GM12891 (cell line): ENCODE measurements around the gene MACC1.
"Not testable (repeated sequence)": the region's sequence is repeated elsewhere in the genome, so short reads cannot be mapped to it uniquely, and the experiment has no call there.

Experiments
- DNase-seq: peaks from one replicate; pipeline ENCODE4 v3.0.0; 2011; ENCODE audit warnings: low spot score; ENCODE audit not compliant: insufficient read length
- FAIRE-seq: peaks from 2 replicates; lab custom pipeline; 2011; peaks lifted over from hg19 to GRCh38; lab: Jason Lieb, UNC
- PAX5 ChIP-seq: IDR thresholded peaks from 2 replicates; pipeline ENCODE4 v1.6.1; 2011; ENCODE audit warnings: low read length, moderate library complexity, mild to moderate bottlenecking; ENCODE audit not compliant: insufficient read depth, severe bottlenecking
- POLR2A ChIP-seq: IDR thresholded peaks from 2 replicates; pipeline ENCODE4 v1.6.1; 2011; ENCODE audit warnings: low read depth, low read length, control low read depth
- POLR2AphosphoS5 ChIP-seq: IDR thresholded peaks from 2 replicates; pipeline ENCODE4 v1.6.1; 2011; ENCODE audit warnings: low read depth, low read length, control low read depth
- POU2F2 ChIP-seq: IDR thresholded peaks from 2 replicates; pipeline ENCODE4 v1.6.1; 2011; ENCODE audit warnings: low read depth, mild to moderate bottlenecking, control low read depth, low read length, moderate library complexity
- SPI1 ChIP-seq: IDR thresholded peaks from 2 replicates; pipeline ENCODE4 v1.6.1; 2011; ENCODE audit warnings: low read depth, low read length, control low read depth
- TAF1 ChIP-seq: IDR thresholded peaks from 2 replicates; pipeline ENCODE4 v1.6.1; 2011; ENCODE audit warnings: low read depth, low read length, control low read depth

The MACC1 gene

DNA sequence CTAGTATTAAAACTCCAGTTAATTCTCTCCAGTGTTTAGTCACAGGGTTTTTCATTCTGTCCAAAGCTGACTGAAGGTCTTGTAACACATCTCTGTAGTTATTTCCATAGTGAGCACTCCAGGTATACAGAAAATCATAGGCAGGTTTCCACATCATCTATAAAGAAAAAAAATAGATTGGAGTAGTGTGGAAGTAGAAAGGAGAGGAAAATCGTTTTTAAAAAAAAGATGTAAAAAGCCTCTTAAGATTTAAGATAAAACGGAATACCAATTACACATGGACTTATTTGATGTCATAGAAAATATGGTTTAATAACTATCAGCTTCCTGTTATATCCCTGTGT is 76.2 kb downstream of the MACC1 start:
- TF ChIP-seq POLR2A = no peak
- TF ChIP-seq TAF1 = no peak
- no peak for TF ChIP-seq SPI1
- no peak for TF ChIP-seq POU2F2
- TF ChIP-seq PAX5 = no peak
- TF ChIP-seq POLR2AphosphoS5 = no peak
- no peak for FAIRE-seq
- no peak for DNase-seq

DNA sequence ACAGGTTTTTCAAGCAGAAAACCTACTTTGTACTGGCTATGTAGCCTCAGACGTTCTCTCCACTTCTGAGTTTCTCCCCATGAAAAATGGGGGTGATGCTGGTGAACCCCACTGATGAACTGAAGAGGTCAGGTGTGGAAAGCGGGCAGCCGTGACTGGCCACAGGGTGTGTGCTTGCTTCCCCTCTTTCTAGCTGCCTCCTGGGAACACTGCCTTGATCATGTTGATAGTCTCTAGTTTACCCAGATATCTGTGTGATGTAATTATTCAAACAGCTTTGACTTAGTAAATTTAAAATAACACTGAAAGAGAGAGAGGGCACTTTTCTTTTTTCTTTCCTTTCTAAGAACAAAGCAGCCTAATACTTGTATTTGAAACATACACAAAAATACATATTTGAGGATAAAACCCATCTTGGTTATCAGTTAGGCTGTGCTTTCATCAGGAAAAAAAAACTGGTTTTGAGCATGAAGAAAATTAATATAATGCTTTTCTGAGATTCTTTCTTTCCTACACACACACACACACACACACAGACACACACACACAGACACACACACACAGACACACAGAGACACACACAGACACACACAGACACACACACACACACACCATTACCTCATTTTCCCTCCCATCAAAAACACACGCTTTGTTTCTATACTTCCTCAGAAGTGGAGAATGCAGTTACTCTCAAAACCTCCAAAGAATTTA is 76.7 kb downstream of the MACC1 start:
- FAIRE-seq (no peak), DNase-seq (no peak)
- TF ChIP-seq POLR2AphosphoS5 = no peak

DNA sequence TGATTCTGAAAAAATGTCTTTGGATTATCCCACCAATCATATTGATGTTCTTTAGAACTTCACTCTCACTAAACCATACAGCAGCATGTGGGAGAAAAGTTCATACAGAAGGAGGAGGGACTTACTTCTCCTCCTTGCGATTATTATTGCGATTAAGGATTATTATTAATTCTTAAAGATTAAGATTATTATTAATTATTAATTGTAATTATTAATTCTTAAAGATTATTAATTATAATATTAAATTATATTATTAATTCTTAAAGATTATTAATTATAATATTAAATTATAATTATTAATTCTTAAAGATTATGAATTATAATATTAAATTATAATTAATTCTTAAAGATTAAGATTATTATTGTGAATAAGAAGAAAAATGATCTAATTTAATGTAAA is 80.5 kb downstream of the MACC1 start:
- TF ChIP-seq TAF1 = no peak
- no peak for TF ChIP-seq SPI1
- no peak for TF ChIP-seq POLR2AphosphoS5
- no peak for TF ChIP-seq PAX5
- no peak for TF ChIP-seq POU2F2
- no peak for TF ChIP-seq POLR2A
- no peak for DNase-seq
- FAIRE-seq = no peak

DNA sequence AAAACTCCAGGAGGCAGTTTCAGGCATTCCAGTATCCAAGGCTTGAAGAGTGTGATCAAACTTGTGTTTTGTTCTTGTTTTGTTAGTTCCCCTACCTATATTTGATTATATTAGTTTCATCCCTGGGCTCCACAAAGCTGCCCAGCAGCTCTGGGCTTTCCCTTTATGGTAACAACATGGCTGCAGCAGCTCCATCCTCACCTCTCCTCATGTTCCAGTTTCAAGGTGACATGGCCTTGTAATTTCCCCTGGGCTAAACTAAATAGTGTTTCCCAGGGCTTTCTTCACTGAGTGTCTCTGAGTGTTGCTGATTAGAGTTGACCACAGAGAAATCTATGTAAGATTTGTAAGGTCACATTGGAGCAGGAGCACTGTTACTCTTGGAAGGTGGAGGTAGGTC is 83.4 kb downstream of the MACC1 start:
- no peak for FAIRE-seq
- no peak for DNase-seq
- TF ChIP-seq POLR2AphosphoS5 (no peak), SPI1 (no peak), TAF1 (no peak), PAX5 (no peak), POU2F2 (no peak), POLR2A (no peak)

DNA sequence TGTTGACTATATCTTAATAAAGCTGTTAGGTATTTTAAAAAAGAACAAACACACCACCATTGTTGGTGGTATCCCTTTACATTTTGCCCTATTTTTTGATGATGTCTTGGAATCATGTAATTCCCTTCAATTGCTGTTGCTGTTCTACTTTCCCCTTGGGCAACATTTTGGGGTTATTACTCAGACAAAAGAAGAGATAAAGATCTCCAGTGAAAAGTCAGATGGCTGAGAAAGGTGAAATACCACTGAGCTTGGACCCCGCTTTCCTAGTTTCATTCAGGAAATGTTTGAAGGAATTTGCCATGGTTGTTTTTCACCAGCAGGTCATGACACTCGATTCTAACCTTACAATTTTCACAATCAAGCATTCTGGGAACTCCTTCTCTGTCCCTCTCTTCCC is 84.6 kb downstream of the MACC1 start:
- TF ChIP-seq PAX5 = no peak
- no peak for TF ChIP-seq POU2F2
- FAIRE-seq (no peak), DNase-seq (no peak)

DNA sequence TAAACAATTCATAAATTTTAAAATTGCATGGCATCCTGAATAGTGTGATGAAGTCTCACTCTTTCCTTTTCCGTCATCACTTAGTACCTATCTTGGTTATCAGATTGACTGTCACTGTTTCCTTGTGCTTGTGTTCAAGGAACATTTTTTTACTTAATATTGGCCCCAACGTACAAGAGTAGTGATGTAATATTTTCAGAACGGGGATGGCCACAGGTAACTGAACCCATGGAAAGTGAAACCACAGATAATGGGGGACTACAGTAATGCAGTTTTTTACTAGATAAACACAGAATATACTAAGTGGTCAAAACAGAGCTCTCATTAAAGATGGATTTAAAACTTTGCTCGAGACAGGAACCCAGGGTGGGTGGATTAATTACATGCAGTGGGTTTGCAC is 85.4 kb downstream of the MACC1 start:
- FAIRE-seq (no peak), DNase-seq (no peak)
- TF ChIP-seq TAF1 = no peak
- TF ChIP-seq POLR2AphosphoS5 = no peak
- no peak for TF ChIP-seq PAX5
- TF ChIP-seq POLR2A = no peak
- TF ChIP-seq POU2F2 = no peak
- no peak for TF ChIP-seq SPI1

DNA sequence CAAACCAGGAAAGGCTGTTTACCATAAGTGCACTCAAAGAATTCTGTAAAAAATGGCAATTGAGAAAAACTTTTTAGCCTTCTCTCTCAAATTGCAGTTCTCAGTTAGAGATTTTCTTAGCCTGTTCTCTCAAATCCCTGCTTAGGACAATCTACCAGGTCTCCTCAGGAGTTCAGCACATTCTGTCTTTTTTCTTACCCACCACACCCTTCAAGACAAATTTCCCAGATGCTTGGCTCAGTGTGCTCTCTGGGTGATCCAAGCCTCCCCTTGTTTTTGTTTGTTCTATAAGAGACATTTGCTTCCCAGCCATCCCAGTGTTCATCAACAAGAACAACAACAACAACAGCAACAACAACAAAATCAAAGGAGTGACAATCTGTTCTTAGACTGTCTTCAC is 87.3 kb downstream of the MACC1 start:
- no peak for FAIRE-seq
- TF ChIP-seq POLR2A (no peak), POU2F2 (no peak), TAF1 (no peak), PAX5 (no peak), SPI1 (no peak), POLR2AphosphoS5 (no peak)
- DNase-seq = no peak

DNA sequence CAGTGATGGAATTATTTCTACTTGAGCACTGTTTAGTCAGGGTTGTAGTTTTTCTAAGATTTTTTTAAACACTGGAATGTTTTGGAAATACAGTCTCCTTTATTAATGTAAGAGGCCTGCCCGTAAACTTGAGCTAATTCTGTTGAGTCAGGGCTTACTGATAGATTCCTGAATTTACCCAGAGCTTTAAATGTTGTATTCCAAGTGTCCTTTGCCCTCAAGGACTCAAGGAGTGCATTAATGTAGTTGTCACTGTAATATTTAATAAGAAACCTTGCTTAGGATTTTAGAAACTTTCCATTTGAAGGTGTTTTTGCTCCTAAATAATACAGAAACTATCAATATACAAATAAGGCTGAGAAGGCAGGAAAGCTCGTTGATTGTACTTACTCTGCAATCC is 89.2 kb downstream of the MACC1 start:
- TF ChIP-seq SPI1 (no peak), TAF1 (no peak), PAX5 (no peak), POLR2AphosphoS5 (no peak), POU2F2 (no peak), POLR2A (no peak)
- DNase-seq = no peak
- no peak for FAIRE-seq

DNA sequence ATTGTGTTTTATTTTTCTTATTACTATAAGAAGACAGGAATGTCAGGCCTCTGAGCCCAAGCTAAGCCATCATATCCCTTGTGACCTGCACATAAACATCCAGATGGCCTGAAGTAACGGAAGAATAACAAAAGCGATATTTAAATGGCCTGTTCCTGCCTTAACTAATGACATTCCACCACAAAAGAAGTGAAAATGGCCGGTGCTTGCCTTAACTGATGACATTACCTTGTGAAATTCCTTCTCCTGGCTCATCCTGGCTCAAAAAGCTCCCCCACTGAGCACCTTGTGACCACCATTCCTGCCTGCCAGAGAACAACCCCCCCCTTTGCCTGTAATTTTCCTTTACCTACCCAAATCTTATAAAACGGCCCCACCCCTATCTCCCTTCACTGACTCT is 91.1 kb downstream of the MACC1 start:
- FAIRE-seq, DNase-seq: not testable (repeated sequence)

DNA sequence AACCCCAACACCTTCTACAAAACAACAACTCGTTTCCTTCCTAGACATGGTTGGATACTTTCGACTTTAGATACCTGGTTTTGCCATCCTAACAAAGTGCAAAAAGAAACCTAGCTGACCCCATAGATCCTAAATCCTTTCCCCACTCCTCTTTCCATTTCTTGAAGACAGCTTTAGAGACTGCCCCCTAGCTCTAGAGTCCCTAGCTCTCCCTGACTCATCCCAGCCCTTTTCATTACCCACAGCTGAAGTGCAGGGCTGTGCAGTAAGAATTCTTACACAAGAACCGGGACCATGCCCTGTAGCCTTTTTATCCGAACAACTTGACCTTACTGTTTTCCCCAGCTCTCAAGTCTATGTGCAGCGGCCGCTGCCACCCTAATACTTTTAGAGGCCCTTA is 93.1 kb downstream of the MACC1 start:
- not testable (repeated sequence) for FAIRE-seq, DNase-seq

DNA sequence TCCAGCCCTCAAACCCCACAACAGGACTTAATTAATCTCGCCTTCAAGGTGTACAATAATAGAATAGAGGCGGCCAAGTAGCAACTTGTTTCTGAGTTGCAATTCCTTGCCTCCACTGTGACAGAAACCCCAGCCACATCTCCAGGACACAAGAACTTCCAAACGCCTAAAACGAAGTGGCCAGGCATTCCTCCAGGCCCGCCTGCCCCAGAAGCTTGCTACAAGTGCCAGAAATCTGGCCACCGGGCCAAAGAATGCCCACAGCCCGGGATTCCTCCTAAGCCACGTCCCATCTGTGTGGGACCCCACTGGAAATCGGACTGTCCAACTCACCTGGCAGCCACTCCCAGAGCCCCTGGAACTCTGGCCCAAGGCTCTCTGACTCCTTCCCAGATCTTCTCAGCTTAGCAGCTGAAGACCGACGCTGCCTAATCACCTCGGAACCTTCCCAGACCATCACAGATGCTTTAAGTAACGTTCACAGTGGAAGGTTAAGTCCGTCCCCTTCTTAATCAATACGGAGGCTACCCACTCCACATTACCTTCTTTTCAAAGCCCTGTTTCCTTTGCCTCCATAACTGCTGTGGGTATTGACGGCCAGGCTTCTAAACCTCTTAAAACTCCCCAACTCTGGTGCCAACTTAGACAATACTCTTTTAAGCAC is 94.4 kb downstream of the MACC1 start:
- not testable (repeated sequence) for DNase-seq, FAIRE-seq

DNA sequence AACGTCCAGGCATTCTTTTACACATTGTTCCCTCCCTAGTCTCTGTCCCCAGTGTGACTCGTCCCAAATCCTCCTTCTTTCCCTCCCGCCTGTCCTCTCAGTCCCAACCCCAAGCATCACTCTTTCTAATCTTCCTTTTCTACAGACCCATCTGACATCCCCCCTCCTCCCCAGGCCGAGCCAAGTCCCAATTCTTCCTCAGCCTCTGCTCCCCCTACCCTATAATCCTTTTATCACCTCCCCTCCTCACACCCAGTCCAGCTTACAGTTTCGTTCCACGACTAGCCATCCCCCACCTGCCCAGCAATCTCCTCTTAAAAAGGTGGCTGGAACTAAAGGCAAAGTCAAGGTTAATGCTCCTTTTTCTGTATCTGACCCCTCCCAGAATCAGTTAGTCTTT is 95.1 kb downstream of the MACC1 start:
- TF ChIP-seq POLR2A (no peak), POLR2AphosphoS5 (no peak), SPI1 (no peak), POU2F2 (no peak), PAX5 (no peak), TAF1 (no peak)
- DNase-seq = no peak
- FAIRE-seq = no peak
